Colonic mucosa (tissue), 4 donors: ENCODE data around the gene SELENOW. TPM values are rescaled to one million over a fixed set of nuclear protein-coding genes. Genes with fewer than 3 reads are reported as not detected.
"Not testable (repeated sequence)": the region's sequence is repeated elsewhere in the genome, so short reads cannot be mapped to it uniquely, and the experiment has no call there.

Source experiments
- DNase-seq: peaks from one replicate; pipeline ENCODE4 v3.0.0-alpha.2; 2020
- H3K27ac ChIP-seq: fragments of 200-600 bp; one replicate; pipeline ENCODE4 v1.8.0; 2021
- H3K27me3 ChIP-seq: fragments of 200-600 bp; one replicate; pipeline ENCODE4 v1.8.0; 2021
- H3K36me3 ChIP-seq: fragments of 200-600 bp; one replicate; pipeline ENCODE4 v1.8.0; 2021
- H3K4me1 ChIP-seq: fragments of 200-600 bp; one replicate; pipeline ENCODE4 v1.8.0; 2021; ENCODE audit warnings: mild to moderate bottlenecking
- H3K4me3 ChIP-seq: fragments of 200-600 bp; one replicate; pipeline ENCODE4 v1.8.0; 2021
- H3K9ac ChIP-seq, 2 donors: one replicate each; pipeline ENCODE4 v1.7.0; 2013; ENCODE audit warnings: control low read depth in 2 of 2, low read depth in 2 of 2, low read length in 2 of 2
- H3K9me3 ChIP-seq: fragments of 200-600 bp; one replicate; pipeline ENCODE4 v1.8.0; 2021
- CTCF ChIP-seq: fragments of 200-600 bp; IDR thresholded peaks from one replicate; pipeline ENCODE4 v1.8.0; 2022; ENCODE audit warnings: antibody characterized with exemption, mild to moderate bottlenecking
- intact Hi-C: fragments of 100-400 bp; cut with DNase I; formaldehyde crosslinking; loops from one replicate; pipeline ENCODE4 v1.14.1; 2022
- total RNA-seq, 2 donors: library from RNA; stranded (reverse); fragmentation: NEBNext Ultra II Directional in 1 of 2; extraction: Animal tissue kit (Norgen Biotek cat#: 25700) in 1 of 2; gene quantifications; one replicate each; pipeline ENCODE4 v1.2.1, GENCODE V29; 2021
- donor health status: healthy.
- donor health status: DM: no; HTN: no; CAD: no.
- donor health status: DM: no; HTN: no; CAD: no.

SELENOW gene
- total RNA-seq, 2 donors from 2014 or later: 280 to 519 TPM

DNA sequence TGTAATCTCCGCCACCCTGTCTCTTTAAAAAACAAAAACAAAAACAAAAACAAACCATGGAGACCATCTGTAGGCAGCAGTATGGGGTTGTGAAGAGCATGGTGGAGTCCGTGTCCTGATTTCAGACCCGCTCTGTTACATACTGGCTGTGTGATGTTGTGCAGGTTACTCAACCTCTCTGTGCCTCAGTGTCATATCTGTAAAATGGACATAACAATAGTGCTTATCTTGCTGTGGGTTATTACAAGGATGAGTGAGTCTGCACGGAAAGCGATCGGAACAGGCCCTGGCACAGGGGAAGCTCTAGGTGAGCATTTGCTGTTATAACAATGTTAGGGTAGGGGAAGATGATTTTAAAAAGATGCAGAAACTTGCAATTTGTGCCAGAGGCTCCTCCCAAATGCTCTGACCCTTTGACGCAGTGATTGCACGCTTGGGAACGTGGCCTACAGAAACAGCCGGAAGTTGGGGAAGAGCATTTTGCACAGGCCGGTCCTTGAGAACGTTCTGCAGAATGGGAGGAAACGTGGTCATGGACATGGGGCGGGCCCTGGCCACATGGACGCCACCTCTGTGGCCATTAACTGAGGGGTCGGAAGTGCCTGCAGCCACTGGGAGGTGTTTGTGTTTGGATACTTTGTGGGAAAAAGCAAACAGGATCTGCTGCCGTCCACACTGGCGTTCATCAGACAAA is 15.7 kb upstream of the SELENOW start:
- H3K27me3 ChIP-seq: no peaks in the 10 kb centered on the region
- no peak overlapping the region for H3K9ac ChIP-seq
- no peak for TF ChIP-seq CTCF
- H3K9me3 ChIP-seq: no peaks in the 10 kb centered on the region
- no peaks in the 10 kb centered on the region for H3K36me3 ChIP-seq
- DNase-seq: no peak
- intact Hi-C loops: no loop called here
- H3K4me3 ChIP-seq: no peak overlapping the region
- no peak overlapping the region for H3K27ac ChIP-seq
- H3K4me1 ChIP-seq: no peaks in the 10 kb centered on the region

DNA sequence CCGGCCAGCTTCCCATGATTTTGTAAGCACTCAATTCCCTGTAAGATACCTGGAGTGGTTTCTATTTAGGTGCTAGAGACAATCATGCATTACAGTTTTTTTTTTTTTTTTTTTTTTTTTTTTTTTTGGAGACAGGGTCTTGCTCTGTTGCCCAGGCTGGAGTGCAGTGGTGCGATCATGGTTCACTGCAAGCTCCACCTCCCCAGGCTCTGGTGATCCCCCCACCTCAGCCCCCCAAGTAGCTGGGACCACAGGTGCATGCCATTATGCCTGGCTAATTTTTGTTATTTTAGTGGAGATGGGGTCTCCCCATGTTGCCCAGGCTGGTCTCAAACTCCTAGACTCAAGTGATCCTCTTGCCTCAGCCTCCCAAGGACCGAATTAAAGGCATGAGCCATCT is 13.8 kb upstream of the SELENOW start:
- H3K4me1 ChIP-seq: not testable (repeated sequence)

DNA sequence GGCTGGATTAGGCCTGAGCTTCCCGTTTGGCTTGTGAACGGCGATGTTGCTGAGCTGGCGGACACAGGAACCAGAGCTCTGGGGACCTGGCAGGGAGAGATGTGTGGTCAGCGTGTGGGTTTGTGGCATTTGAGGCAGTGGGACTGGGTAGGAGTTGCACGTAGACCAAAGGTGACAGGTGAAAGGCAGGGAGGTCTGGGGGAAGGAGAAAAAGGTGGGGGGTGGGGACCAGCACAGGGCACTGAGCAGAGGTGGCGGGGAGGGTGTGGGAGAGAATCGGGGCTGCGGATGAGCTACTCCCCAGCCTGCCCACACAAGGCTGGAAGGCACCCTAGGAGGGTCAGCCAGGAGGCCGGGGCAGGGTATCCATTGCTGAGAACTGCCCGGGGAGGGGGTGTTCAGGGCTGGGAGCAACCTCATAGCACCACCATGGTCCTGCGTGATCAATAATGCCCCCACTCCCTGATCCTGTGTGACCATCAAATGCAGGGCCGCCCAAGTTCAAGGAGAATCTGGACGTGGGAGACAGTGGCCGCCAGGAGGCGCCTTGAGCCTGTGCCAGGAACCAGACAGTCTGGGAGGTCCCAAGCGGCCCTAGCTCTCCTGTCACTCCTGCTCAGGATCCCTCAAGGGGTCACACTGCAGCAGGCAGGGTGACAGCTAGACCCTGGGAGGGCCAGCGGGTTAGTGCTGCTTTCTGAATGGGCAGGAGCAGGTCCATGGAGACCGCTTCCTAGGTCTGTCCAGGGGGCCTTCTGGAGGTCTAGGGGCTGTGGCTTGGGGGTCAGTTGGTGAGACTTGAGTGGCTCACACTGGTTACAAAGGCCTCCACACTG is 12.8 kb upstream of the SELENOW start:
- H3K9me3 ChIP-seq: no peaks in the 10 kb centered on the region
- H3K36me3 ChIP-seq: no peaks in the 10 kb centered on the region
- no peak overlapping the region for H3K9ac ChIP-seq
- no peak overlapping the region for H3K27ac ChIP-seq
- H3K4me1 ChIP-seq: no peaks in the 10 kb centered on the region
- H3K27me3 ChIP-seq: no peaks in the 10 kb centered on the region
- no peak overlapping the region for H3K4me3 ChIP-seq
- TF ChIP-seq CTCF: peak; percentile 78
- DNase-seq: peak; percentile 68
- intact Hi-C loops: loop anchor here (2.0 kb wide), 1 partner anchor 25 kb away; no protein-coding TSS in a partner anchor

More for the DNA sequence above, 13.8 kb upstream of the SELENOW start:
- H3K4me3 ChIP-seq, DNase-seq, H3K9ac ChIP-seq, H3K27ac ChIP-seq, H3K36me3 ChIP-seq, H3K9me3 ChIP-seq, intact Hi-C loops, H3K27me3 ChIP-seq: not testable (repeated sequence)

GRCh38 chr19:47766359-47766620 is 12.2 kb upstream of the SELENOW start:
- H3K27ac ChIP-seq: no peak overlapping the region
- no peak for TF ChIP-seq CTCF
- H3K9me3 ChIP-seq: no peaks in the 10 kb centered on the region
- intact Hi-C loops: loop anchor here (2.0 kb wide), 1 partner anchor 25 kb away; no protein-coding TSS in a partner anchor
- H3K27me3 ChIP-seq: no peaks in the 10 kb centered on the region
- no peaks in the 10 kb centered on the region for H3K36me3 ChIP-seq
- no peak overlapping the region for H3K4me3 ChIP-seq
- no peak for DNase-seq
- H3K9ac ChIP-seq: no peak overlapping the region
- H3K4me1 ChIP-seq: no peaks in the 10 kb centered on the region

- intact Hi-C loops: loop anchor here (2.0 kb wide), 1 partner anchor 24 kb away; no protein-coding TSS in a partner anchor
Measured at GRCh38 chr19:47766670-47767069, 11.8 kb upstream of the SELENOW start.

More at GRCh38 chr19:47766670-47767069, 11.8 kb upstream of the SELENOW start:
- TF ChIP-seq CTCF: no peak
- no peak overlapping the region for H3K9ac ChIP-seq
- H3K27me3 ChIP-seq: no peaks in the 10 kb centered on the region
- no peaks in the 10 kb centered on the region for H3K4me1 ChIP-seq
- no peak overlapping the region for H3K4me3 ChIP-seq
- no peak for DNase-seq
- no peaks in the 10 kb centered on the region for H3K36me3 ChIP-seq
- H3K9me3 ChIP-seq: no peaks in the 10 kb centered on the region
- H3K27ac ChIP-seq: no peak overlapping the region
